HS-5 (cell line): ENCODE measurements around the gene ZNF554.
"Not testable (repeated sequence)": the region's sequence is repeated elsewhere in the genome, so short reads cannot be mapped to it uniquely, and the experiment has no call there.

Source experiments
- DNase-seq: peaks from one replicate; pipeline ENCODE4 v3.0.0-alpha.2; 2012; ENCODE audit warnings: low read depth

ZNF554 gene

GRCh38 chr19:2790557-2791271 lies 29.0 kb upstream of the ZNF554 start:
- DNase-seq = no peak

GRCh38 chr19:2791440-2791839 lies 28.2 kb upstream of the ZNF554 start:
- DNase-seq = no peak

- no peak for DNase-seq
Observed at GRCh38 chr19:2791876-2792275, 27.8 kb upstream of the ZNF554 start.

- not testable (repeated sequence) for DNase-seq
Observed at GRCh38 chr19:2792666-2793065, 27.0 kb upstream of the ZNF554 start.

- DNase-seq = no peak
Observed at GRCh38 chr19:2793126-2793525, 26.5 kb upstream of the ZNF554 start.

- no peak for DNase-seq
Observed at GRCh38 chr19:2793577-2793976, 26.1 kb upstream of the ZNF554 start.

GRCh38 chr19:2795827-2796658 lies 23.6 kb upstream of the ZNF554 start:
- no peak for DNase-seq

GRCh38 chr19:2796659-2797266 lies 22.9 kb upstream of the ZNF554 start:
- DNase-seq = no peak

GRCh38 chr19:2797280-2797679 lies 22.4 kb upstream of the ZNF554 start:
- no peak for DNase-seq

- DNase-seq = no peak
Observed at GRCh38 chr19:2798158-2798685, 21.4 kb upstream of the ZNF554 start.

- DNase-seq = no peak
Observed at GRCh38 chr19:2798733-2799132, 20.9 kb upstream of the ZNF554 start.

GRCh38 chr19:2799273-2800020 lies 20.2 kb upstream of the ZNF554 start:
- no peak for DNase-seq

GRCh38 chr19:2800506-2800905 lies 19.2 kb upstream of the ZNF554 start:
- no peak for DNase-seq

GRCh38 chr19:2802826-2803225 lies 16.8 kb upstream of the ZNF554 start:
- no peak for DNase-seq

- no peak for DNase-seq
Observed at GRCh38 chr19:2803486-2804155, 16.0 kb upstream of the ZNF554 start.

GRCh38 chr19:2804156-2805004 lies 15.3 kb upstream of the ZNF554 start:
- no peak for DNase-seq

GRCh38 chr19:2805261-2805900 lies 14.3 kb upstream of the ZNF554 start:
- no peak for DNase-seq

- no peak for DNase-seq
Observed at GRCh38 chr19:2805991-2806649, 13.5 kb upstream of the ZNF554 start.

- DNase-seq = no peak
Observed at GRCh38 chr19:2806736-2807378, 12.8 kb upstream of the ZNF554 start.
